Endothelial cell of umbilical vein (primary cell): Measurements from ENCODE around the gene ST8SIA6. TPM values are rescaled to one million over a fixed set of nuclear protein-coding genes. Genes with fewer than 3 reads are reported as not detected.

Experiments
- BruUV-seq: library from RNA; stranded (reverse); fragments of 400-500 nt; replicated peaks from 2 replicates; lab custom pipeline; 2021; lab: Mats Ljungman, UMichigan
- CTCF ChIA-PET: fragments of 300-600, 350-600 bp; sonication (Branson Sonifier 250); formaldehyde crosslinking; loops from one replicate; lab custom pipeline; 2021; ENCODE audit warnings: antibody characterized with exemption, inconsistent platforms; lab: Charles Lee
- POLR2A ChIA-PET: fragments of 300-600, 350-600 bp; sonication (Branson Sonifier 250); formaldehyde crosslinking; loops from one replicate; lab custom pipeline; 2021; ENCODE audit warnings: antibody characterized with exemption, inconsistent platforms; lab: Charles Lee
- DNase-seq: peaks from one replicate; pipeline ENCODE4 v3.0.0-alpha.2; 2011; ENCODE audit warnings: low read depth, low spot score
- FAIRE-seq: peaks from 2 replicates; lab custom pipeline; 2011; peaks lifted over from hg19 to GRCh38; lab: Jason Lieb, UNC
- H2AFZ ChIP-seq: 2 replicates; pipeline ENCODE4 v1.6.0; 2012; ENCODE audit warnings: low read depth, low read length, control low read depth, inconsistent platforms
- H3K27ac ChIP-seq: 2 replicates; pipeline ENCODE4 v1.5.1; 2011; ENCODE audit warnings: low read depth, mild to moderate bottlenecking, control low read depth, low read length, moderate library complexity; ENCODE audit not compliant: insufficient read depth
- H3K27me3 ChIP-seq, 2 experiments: 2 replicates each; pipeline versions ENCODE4 v1.6.0 to v1.6.1; 2011; ENCODE audit warnings: low read length in 2 of 2, mixed read lengths in 1 of 2; ENCODE audit not compliant: control insufficient read depth in 2 of 2, insufficient read depth in 2 of 2
- H3K36me3 ChIP-seq, 2 experiments: 2 replicates in 1 of 2; 3 replicates in 1 of 2; pipeline ENCODE4 v1.5.1; 2011; ENCODE audit warnings: low read length in 2 of 2, mild to moderate bottlenecking in 1 of 2, moderate library complexity in 1 of 2; ENCODE audit not compliant: control insufficient read depth in 2 of 2, insufficient read depth in 2 of 2; ENCODE audit errors: extremely low read depth in 1 of 2
- H3K4me1 ChIP-seq: 3 replicates; pipeline ENCODE4 v1.5.1; 2011; ENCODE audit warnings: mild to moderate bottlenecking, low read length; ENCODE audit not compliant: control insufficient read depth, insufficient read depth; ENCODE audit errors: extremely low read depth
- H3K4me2 ChIP-seq: 2 replicates; pipeline ENCODE4 v1.6.1; 2011; ENCODE audit warnings: low read length, control low read depth, mixed read lengths; ENCODE audit not compliant: insufficient read depth
- H3K4me3 ChIP-seq, 3 experiments: fragments of 200-600 bp in 1 of 3; sonication (generic), shearing (Covaris generic) in 1 of 3; replicated peaks in 1 of 3; 2 replicates each; pipeline ENCODE4 v1.5.1; 2011 to 2016; ENCODE audit warnings: control low read depth in 3 of 3, low read length in 3 of 3, mild to moderate bottlenecking in 2 of 3, inconsistent platforms in 1 of 3, low read depth in 1 of 3, moderate library complexity in 1 of 3; ENCODE audit not compliant: insufficient read depth in 1 of 3
- H3K79me2 ChIP-seq: 2 replicates; pipeline ENCODE4 v1.6.0; 2012; ENCODE audit warnings: low read length, inconsistent platforms; ENCODE audit not compliant: control insufficient read depth, insufficient read depth
- H3K9ac ChIP-seq: replicated peaks from 2 replicates; pipeline ENCODE3; 2011; ENCODE audit warnings: low read length, control low read depth; ENCODE audit not compliant: insufficient read depth; ENCODE audit errors: extremely low read depth
- H3K9me1 ChIP-seq: replicated peaks from 3 replicates; pipeline ENCODE4 v1.6.0; 2011; ENCODE audit warnings: mild to moderate bottlenecking, low read length; ENCODE audit not compliant: control insufficient read depth, insufficient read depth; ENCODE audit errors: extremely low read depth
- H3K9me3 ChIP-seq: replicated peaks from 2 replicates; pipeline ENCODE4 v1.5.1; 2012; ENCODE audit warnings: low read length, inconsistent platforms; ENCODE audit not compliant: control insufficient read depth, insufficient read depth
- H4K20me1 ChIP-seq: replicated peaks from 2 replicates; pipeline ENCODE3; 2011; ENCODE audit warnings: mild to moderate bottlenecking, low read length; ENCODE audit not compliant: control insufficient read depth, insufficient read depth; ENCODE audit errors: extremely low read depth
- EZH2 ChIP-seq: IDR thresholded peaks from 2 replicates; pipeline ENCODE4 v1.6.1; 2012; ENCODE audit warnings: borderline replicate concordance, low read depth, mild to moderate bottlenecking, moderate library complexity, low read length, inconsistent platforms; ENCODE audit not compliant: severe bottlenecking
- FOS ChIP-seq: IDR thresholded peaks from 2 replicates; pipeline ENCODE4 v1.6.1; 2011; ENCODE audit warnings: mild to moderate bottlenecking, low read length, moderate library complexity, borderline replicate concordance; ENCODE audit not compliant: insufficient read depth
- GATA2 ChIP-seq: IDR thresholded peaks from 2 replicates; pipeline ENCODE4 v1.7.0; 2011; ENCODE audit warnings: low read depth, mild to moderate bottlenecking, moderate library complexity, mixed read lengths, low read length; ENCODE audit not compliant: insufficient read length, insufficient read depth
- JUN ChIP-seq: IDR thresholded peaks from 2 replicates; pipeline ENCODE4 v1.6.1; 2011; ENCODE audit warnings: borderline replicate concordance, low read depth; ENCODE audit not compliant: insufficient read length, insufficient read depth
- MYC ChIP-seq: IDR thresholded peaks from one replicate; pipeline ENCODE4 v1.6.1; 2011; ENCODE audit warnings: mild to moderate bottlenecking, low read depth, low read length
- POLR2A ChIP-seq: IDR thresholded peaks from 2 replicates; pipeline ENCODE4 v1.6.1; 2012; ENCODE audit warnings: low read depth, mild to moderate bottlenecking, control low read depth, low read length
- POLR2AphosphoS5 ChIP-seq: IDR thresholded peaks from 2 replicates; pipeline ENCODE4 v1.6.1; 2012; ENCODE audit warnings: low read depth, mild to moderate bottlenecking, control low read depth, low read length, moderate library complexity; ENCODE audit not compliant: insufficient read depth
- dilution Hi-C: fragments of 300-500 bp; cut with MboI; formaldehyde crosslinking; loops from one replicate; pipeline ENCODE4 v1.15.0; 2019; ENCODE audit warnings: low sequenced_read_pairs; ENCODE audit not compliant: extremely low pct_ligation_motif_present
- intact Hi-C: fragments of 100-400 bp; cut with micrococcal nuclease; formaldehyde crosslinking; loops from one replicate; pipeline ENCODE4 v1.10.0; 2022
- polyA plus RNA-seq, 4 experiments: library from polyadenylated mRNA; depleted of rRNA in 3 of 4; stranded (reverse) in 3 of 4; unstranded in 1 of 4; fragments of >200 nt; gene quantifications; 2 replicates each; pipeline versions ENCODE4 v1.2.1 to v1.2.3, GENCODE V29; 2011 to 2012; ENCODE audit warnings: missing spikeins in 1 of 4
- total RNA-seq: library from RNA; stranded (reverse); gene quantifications from 2 replicates; pipeline ENCODE4 v1.2.3, GENCODE V29; 2021
- TF ChIP-seq, protein P1 (sequence below), 2 donors: IDR thresholded peaks; 1 replicate in 1 of 2; 2 replicates in 1 of 2; pipeline ENCODE4 v1.5.1; 2011; ENCODE audit warnings: low read length in 2 of 2, mild to moderate bottlenecking in 2 of 2, moderate library complexity in 2 of 2, control low read depth in 1 of 2, inconsistent platforms in 1 of 2, low read depth in 1 of 2; ENCODE audit not compliant: insufficient read depth in 1 of 2; ENCODE audit errors: extremely low read depth in 1 of 2
- TF ChIP-seq, protein P2 (sequence below): IDR thresholded peaks from 2 replicates; pipeline ENCODE4 v1.6.1; 2011; ENCODE audit not compliant: insufficient read depth, insufficient read length

The ST8SIA6 gene
- total and polyA plus RNA-seq, 2 donors (not counting 3 experiments of a cell fraction or from before 2014, with no cell fraction given): 0.40 to 0.51 TPM

DNA sequence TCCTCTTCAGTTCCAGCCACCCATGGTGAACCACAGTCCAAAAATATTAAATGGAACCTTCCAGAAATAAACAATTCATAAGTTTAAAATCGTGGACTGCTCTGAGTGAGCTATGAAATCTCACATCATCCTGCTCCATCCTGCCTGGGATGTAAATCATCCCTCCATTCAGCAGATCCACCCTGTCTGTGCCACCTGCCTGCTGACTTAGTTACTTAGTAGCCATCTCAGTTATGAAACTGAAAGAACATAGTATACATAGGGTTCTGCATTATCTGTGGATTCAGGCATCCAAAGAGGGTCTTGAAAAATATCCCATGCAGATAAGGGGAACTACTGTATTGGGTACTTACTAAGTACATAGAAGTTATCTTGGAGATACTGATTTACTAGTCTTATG lies 89.0 kb downstream of the ST8SIA6 start:
- Histone ChIP-seq H3K36me3 (no peaks in the 10 kb centered on the region), H3K9ac (no peak overlapping the region), H3K4me3 (no peak overlapping the region), H3K4me1 (no peaks in the 10 kb centered on the region), H3K9me1 (no peaks in the 10 kb centered on the region), H3K27ac (no peak overlapping the region), H3K27me3 (peaks cover 0 to 2% of the 10 kb centered on the region in 2 experiments), H2AFZ (no peak overlapping the region), H3K9me3 (no peaks in the 10 kb centered on the region), H3K4me2 (no peak overlapping the region), H4K20me1 (no peaks in the 10 kb centered on the region), H3K79me2 (no peaks in the 10 kb centered on the region)
- ChIA-PET POLR2A (no interaction called here), CTCF (interaction anchor here (1.2 to 4.8 kb wide), 2 partner anchors 11 to 12 kb away, joined by 5 to 30 read pairs; no protein-coding TSS in a partner anchor)
- DNase-seq: no peak
- no peak for FAIRE-seq
- TF ChIP-seq FOS: no peak
- TF ChIP-seq POLR2A: no peak
- TF ChIP-seq MYC: no peak
- TF ChIP-seq GATA2: no peak
- TF ChIP-seq, protein P1, sequence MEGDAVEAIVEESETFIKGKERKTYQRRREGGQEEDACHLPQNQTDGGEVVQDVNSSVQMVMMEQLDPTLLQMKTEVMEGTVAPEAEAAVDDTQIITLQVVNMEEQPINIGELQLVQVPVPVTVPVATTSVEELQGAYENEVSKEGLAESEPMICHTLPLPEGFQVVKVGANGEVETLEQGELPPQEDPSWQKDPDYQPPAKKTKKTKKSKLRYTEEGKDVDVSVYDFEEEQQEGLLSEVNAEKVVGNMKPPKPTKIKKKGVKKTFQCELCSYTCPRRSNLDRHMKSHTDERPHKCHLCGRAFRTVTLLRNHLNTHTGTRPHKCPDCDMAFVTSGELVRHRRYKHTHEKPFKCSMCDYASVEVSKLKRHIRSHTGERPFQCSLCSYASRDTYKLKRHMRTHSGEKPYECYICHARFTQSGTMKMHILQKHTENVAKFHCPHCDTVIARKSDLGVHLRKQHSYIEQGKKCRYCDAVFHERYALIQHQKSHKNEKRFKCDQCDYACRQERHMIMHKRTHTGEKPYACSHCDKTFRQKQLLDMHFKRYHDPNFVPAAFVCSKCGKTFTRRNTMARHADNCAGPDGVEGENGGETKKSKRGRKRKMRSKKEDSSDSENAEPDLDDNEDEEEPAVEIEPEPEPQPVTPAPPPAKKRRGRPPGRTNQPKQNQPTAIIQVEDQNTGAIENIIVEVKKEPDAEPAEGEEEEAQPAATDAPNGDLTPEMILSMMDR (IDR thresholded peaks at IDR 0.05; ENCODE audit: extremely low read depth in 1 of 2, insufficient read depth in 1 of 2, low read depth in 1 of 2, low read length in 2 of 2): no peak
- no peak for TF ChIP-seq POLR2AphosphoS5
- TF ChIP-seq, protein P2, sequence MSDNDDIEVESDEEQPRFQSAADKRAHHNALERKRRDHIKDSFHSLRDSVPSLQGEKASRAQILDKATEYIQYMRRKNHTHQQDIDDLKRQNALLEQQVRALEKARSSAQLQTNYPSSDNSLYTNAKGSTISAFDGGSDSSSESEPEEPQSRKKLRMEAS: no peak
- no peak for TF ChIP-seq JUN
- no peak for TF ChIP-seq EZH2
- intact Hi-C loops (no loop called here), dilution Hi-C loops (no loop called here)
- BruUV-seq: no TSS peak
